NCI-H2227 (cell line): Measurements from ENCODE around the gene TLX2.
A peak's percentile ranks its signal among the peaks of the same experiment; 100 is the strongest.
"Not testable (repeated sequence)": the region's sequence is repeated elsewhere in the genome, so short reads cannot be mapped to it uniquely, and the experiment has no call there.

Source experiments
- DNase-seq: peaks from one replicate; lab custom pipeline; 2025; ENCODE audit not compliant: unreplicated experiment; lab: John Stamatoyannopoulos, UW

The TLX2 gene

GRCh38 chr2:74553892-74554819 lies 39.9 kb downstream of the TLX2 start, which contains the start of the genes DOK1 and LOXL3:
Gene DOK1 (plus strand): TSS chr2:74554720. CDS start chr2:74554755, 35 bp downstream.
Gene LOXL3 (minus strand): TSS chr2:74553942. CDS start chr2:74552634, 1,308 bp downstream.
- DNase-seq: peak; percentile 91

GRCh38 chr2:74554820-74555531 lies 40.7 kb downstream of the TLX2 start:
- DNase-seq: peak; percentile 73

- DNase-seq: no peak
These were observed 41.4 kb downstream of the TLX2 start for GRCh38 chr2:74555610-74556103.

GRCh38 chr2:74556159-74556558 lies 41.9 kb downstream of the TLX2 start:
- no peak for DNase-seq

- no peak for DNase-seq
These were observed 42.7 kb downstream of the TLX2 start for GRCh38 chr2:74556831-74557370.

GRCh38 chr2:74558284-74559230 lies 44.3 kb downstream of the TLX2 start:
- DNase-seq: no peak

- no peak for DNase-seq
These were observed 45.7 kb downstream of the TLX2 start for GRCh38 chr2:74559912-74560311.

GRCh38 chr2:74560591-74560990 lies 46.3 kb downstream of the TLX2 start:
- no peak for DNase-seq

- DNase-seq: not testable (repeated sequence)
These were observed 46.8 kb downstream of the TLX2 start for GRCh38 chr2:74561022-74561421.

GRCh38 chr2:74562126-74562775 lies 48.0 kb downstream of the TLX2 start:
- no peak for DNase-seq

- no peak for DNase-seq
These were observed 50.0 kb downstream of the TLX2 start for GRCh38 chr2:74564222-74564621.

- DNase-seq: no peak
These were observed 52.0 kb downstream of the TLX2 start for GRCh38 chr2:74566076-74566753.

- no peak for DNase-seq
These were observed 52.5 kb downstream of the TLX2 start for GRCh38 chr2:74566754-74567085.
